Astrocyte (in vitro differentiated cells and primary cell): ENCODE results near the gene PPP6C.

Experiments
- EZH2 ChIP-seq: IDR thresholded peaks from 2 replicates; pipeline ENCODE4 v1.6.1; 2012; ENCODE audit warnings: mild to moderate bottlenecking, low read length, inconsistent platforms; ENCODE audit not compliant: insufficient read depth
- TF ChIP-seq, protein P1 (sequence below): IDR thresholded peaks from 2 replicates; pipeline ENCODE4 v1.5.1; 2011; ENCODE audit warnings: low read depth, mild to moderate bottlenecking, inconsistent platforms, low read length, moderate library complexity; ENCODE audit not compliant: insufficient read depth

GRCh38 chr9:125121146-125121545 is 68.5 kb downstream of the PPP6C start:
- TF ChIP-seq, protein P1, sequence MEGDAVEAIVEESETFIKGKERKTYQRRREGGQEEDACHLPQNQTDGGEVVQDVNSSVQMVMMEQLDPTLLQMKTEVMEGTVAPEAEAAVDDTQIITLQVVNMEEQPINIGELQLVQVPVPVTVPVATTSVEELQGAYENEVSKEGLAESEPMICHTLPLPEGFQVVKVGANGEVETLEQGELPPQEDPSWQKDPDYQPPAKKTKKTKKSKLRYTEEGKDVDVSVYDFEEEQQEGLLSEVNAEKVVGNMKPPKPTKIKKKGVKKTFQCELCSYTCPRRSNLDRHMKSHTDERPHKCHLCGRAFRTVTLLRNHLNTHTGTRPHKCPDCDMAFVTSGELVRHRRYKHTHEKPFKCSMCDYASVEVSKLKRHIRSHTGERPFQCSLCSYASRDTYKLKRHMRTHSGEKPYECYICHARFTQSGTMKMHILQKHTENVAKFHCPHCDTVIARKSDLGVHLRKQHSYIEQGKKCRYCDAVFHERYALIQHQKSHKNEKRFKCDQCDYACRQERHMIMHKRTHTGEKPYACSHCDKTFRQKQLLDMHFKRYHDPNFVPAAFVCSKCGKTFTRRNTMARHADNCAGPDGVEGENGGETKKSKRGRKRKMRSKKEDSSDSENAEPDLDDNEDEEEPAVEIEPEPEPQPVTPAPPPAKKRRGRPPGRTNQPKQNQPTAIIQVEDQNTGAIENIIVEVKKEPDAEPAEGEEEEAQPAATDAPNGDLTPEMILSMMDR = no peak
- TF ChIP-seq EZH2 = no peak
